NCI-H1436 (cell line): ENCODE results near the gene ANO2.
"Not testable (repeated sequence)": the region's sequence is repeated elsewhere in the genome, so short reads cannot be mapped to it uniquely, and the experiment has no call there.

ENCODE experiments used
- DNase-seq: peaks from one replicate; lab custom pipeline; 2025; lab: John Stamatoyannopoulos, UW

The ANO2 gene

DNA sequence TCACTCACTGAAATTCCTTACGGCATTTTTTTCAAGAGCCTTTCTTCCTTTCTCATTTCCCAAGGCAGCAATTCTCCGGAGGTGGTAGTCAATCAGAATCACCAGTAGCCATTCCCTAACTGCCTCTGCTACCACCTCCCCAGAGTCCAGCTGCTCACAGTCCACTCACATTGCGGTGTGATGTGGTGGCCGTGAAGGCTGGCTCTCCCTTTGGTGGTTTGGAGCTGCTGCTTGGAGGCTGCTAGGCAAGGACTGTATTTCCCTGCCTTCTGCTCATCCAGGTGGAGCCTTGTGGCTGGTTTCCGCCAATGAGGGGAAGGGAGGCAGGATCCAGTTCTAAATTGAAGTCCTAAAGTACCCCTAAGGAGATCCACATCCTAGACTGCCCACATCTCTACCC is 222.0 kb downstream of the ANO2 start:
- no peak for DNase-seq

DNA sequence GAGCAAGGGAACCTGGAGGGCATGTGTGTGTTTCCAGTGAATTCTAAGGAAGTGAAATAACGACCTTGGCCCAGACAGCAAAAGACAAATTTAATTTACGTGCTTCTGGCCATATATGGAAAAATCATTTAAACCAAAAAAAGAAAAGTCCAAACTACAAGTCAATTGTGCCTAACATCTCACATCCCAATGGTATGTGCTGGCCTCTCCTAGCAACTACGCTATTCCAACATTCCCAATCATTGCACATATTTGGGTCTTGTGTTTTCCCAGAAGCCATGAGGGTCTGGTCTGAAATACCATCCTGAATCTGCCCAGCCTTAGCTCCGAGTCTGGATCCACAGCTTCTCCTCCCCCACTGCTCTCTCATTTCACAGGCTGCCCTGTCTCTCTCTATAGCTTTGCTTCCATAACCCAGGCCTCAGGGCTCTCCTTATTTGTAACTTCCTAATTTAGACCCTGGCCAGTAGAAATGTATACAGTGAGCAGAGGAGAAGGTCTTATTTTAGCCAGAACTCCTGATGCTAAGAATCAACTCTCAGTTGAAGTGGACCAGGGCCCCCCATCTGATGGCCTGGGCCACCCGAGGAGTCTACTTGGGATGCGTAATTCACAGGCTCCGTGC is 224.6 kb downstream of the ANO2 start:
- no peak for DNase-seq

DNA sequence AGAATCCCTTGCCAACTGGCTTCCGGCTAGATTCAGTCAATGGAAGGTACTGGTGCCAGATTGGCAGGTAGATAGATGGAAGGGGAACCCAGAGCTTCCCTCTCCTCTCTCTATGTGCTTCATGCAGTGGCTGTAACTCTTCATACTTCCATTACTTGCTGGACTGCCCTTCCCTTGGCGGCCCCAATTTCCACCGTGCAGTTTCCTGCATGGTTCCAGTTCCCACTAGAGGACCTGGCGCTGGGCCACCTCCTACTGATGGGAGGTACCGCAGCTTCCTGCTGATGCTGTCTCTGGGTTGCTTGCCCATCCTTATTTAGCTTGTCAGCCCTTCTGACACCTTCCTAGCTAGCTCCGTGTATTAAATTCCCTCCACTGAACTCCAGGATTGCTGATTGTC is 226.4 kb downstream of the ANO2 start:
- no peak for DNase-seq

DNA sequence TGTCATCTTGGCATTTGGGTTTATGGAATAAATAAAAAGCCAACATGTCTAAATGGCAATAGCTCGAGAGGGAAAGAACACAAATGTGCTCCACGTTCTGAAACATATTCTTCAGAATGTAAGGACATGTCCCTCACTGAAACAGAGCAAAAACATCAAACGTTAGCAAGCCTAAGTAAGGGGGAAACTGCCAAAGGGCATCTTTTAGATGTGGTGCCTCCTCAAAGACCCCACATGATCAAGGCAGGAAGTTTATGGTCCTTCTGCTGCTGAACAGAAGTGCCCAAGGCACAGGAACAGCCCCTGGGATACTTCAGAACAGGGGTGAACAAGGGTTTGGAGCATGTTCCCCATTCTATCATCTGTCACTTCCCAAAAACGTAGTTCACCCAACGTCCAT is 227.0 kb downstream of the ANO2 start:
- DNase-seq, result no peak

DNA sequence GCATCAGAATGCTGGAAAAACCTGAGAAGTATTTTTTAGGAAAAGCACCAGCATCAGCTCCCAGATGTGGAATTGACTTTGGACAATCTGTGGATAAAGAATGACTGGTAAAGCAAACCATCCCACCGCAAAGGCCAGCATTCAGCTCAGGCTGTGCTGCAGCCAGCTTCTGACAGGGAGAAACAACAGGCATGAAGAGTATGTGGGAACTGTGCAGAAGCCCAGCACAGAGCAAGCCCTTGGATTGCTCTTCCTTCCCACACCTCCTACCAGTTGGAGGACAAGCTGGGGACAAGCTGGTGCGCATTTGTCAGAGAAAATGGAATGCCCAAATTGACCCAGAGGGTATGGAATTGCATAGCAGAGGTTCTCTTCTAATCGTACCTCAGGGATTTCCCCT is 228.1 kb downstream of the ANO2 start:
- no peak for DNase-seq

DNA sequence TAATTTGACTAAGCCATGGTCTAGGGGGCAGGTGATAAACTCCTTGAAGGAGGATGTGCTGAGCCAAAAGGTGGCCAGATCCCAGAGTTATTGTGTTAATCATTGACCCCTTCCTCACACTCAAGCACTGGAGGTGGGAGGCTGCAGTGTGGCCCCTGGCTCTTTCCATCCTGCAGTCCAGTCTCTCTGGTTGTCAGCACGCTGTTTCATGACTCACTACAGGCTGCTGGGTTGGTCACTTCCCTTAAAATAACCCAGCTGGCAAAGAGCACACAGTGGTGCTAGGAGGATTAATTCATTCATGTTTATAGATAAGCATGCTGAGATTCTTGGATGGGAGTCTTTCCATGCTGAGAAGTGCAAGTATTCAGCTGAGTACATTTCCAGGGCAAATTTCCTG is 228.9 kb downstream of the ANO2 start:
- no peak for DNase-seq

DNA sequence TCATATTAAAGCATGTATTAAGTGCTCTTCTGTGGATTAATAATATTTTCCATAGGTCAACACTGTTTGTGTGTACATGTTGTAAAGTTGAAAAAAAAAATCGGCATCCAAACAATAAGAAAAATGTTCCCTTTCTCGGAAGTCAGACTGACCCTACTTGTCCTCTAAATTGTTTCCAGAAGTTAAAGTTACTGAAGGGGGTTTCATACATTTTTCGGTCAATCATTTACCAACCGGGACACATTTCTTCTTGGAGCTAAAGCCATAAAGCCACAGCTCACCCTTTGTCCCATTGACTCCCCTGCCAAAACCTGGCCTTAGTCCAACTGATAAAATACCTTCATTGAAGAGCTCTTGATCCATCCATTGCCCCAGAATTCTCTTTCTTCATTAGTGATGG is 230.0 kb downstream of the ANO2 start:
- DNase-seq, result no peak

DNA sequence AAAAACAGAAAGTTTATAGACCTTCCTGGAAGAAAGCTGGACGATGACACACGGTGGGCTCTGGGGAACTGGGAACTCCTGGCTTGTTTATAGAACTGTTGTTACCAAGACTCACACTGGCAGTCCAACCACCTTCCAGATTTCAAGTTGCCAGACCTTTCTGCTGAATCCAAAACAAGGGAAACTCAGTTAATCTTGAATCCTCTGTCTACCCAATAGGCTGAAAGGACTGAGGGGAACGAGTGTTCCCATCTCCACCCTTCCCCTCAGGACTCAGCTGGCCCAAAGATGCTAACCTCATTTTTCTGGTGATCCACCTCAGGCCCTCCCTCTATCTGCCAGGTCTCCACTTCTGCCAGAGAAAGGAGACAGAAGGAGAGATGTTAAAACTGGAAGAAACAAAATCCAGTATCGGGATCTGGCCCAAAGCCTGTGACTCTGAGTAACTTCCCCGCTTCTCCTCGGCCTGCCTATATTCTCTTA is 231.4 kb downstream of the ANO2 start:
- DNase-seq, result no peak

DNA sequence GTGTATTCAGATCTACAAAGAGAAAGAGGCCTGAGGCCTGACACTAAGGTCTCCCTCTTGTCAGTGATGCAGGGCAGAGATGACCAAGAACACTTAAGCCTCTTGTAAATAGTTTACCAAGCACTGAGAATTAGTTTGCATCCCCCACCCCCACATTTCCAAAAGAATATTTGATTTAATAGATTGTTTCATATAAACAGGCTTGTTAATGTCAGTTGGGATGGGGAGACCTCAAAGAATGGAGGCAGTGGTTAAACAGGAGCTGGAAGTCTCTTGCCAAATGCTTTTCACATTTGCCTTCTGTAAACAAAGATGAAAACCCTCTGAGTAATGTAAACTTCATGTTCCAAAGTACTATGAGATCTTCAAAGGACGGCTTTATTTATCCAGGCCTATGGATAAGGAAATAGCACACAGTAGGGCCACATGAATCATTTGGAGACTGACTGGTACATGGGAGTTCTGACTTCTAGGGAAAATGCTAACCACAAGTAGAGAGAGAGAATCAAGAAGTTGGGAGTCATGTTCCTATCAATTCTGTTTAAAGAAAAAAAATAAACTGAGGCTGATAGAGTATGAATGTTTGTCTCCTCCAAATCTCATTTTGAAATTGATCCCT is 234.7 kb downstream of the ANO2 start:
- no peak for DNase-seq

DNA sequence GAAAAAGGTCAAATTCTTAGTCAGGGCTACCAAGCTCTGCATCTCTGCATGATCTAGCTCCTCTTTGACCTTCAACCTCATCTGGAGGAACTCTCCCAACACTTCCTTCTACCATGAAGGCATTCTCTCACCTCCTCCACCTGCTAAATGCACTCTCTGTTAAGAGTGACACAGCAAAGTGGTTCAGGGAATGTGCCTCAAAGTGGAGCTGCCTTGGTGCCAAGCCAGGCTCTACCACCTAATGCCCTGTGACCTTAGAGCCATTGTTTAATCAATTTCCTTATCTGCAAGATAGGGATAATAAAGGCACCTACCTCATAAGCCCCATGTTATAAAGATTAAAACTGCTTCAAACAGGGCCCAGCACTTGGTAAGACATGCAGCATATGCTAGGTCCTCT is 236.7 kb downstream of the ANO2 start:
- no peak for DNase-seq

DNA sequence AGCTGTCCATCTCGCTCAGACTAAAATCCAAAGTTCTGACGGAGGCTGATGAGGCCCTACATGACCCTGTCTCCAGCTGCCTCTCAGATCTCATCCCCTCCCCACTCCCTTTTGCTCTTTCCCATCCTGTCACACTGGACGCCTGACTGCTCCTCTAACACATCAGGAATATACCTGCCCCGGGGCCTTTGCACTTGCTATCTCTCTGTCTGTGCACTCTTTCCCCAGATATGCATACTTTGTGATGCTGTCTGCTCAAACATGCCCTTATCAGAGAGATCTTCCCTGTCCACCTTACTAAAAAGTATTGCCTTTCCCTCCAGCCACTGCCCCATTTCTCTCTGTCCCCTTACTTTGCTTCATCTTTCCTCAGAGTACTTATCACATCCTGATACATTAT is 238.8 kb downstream of the ANO2 start:
- DNase-seq, result no peak

DNA sequence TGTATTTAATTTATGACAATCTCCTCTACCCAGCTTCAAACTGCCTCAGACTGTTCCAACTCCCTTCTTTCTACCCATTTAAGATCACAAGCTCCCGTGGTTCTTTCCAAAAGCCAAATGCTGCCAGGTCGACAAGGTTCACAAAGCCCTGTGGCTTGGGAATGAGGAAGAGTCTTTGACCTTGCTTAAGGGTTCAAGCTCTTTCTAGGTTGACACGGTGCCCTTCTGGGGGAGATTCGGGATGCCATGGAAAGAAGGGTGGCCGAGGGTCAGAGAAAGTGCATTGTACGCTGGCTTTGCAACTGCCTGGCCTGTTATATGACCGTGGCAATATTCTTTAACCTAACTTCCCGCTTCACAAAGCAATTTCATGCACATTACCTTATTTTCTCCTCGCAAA is 239.3 kb downstream of the ANO2 start:
- DNase-seq, result no peak

DNA sequence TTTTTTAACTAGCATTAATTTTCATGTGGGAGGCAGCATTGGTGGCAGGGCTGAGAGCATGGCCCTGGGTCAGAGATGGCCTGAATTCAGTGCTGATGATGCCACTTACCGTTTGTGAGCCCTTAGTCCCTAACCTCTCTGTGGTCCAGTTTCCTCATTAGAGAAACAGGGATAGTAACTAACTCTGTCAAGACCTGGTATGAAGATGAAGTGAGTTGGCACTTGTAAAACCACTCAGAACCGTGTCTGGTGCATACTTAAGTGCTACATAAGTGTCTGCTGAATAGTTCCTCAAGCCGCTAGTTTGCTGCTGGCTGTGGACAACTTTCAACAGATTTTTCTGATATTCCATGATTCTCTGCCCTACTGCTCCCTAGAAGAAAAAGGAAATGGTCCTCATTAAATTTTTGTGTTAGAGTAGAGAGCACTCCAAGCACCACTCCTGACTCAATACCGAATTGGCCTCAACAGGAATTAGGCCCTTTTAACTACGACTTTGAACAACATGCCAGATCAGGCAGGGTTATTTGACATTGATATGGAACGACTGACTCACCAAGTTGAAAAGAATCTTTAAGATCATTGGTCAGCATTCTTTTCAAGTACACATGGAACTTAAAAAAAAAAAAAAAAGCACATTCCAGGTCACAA is 250.2 kb downstream of the ANO2 start:
- DNase-seq, result no peak

DNA sequence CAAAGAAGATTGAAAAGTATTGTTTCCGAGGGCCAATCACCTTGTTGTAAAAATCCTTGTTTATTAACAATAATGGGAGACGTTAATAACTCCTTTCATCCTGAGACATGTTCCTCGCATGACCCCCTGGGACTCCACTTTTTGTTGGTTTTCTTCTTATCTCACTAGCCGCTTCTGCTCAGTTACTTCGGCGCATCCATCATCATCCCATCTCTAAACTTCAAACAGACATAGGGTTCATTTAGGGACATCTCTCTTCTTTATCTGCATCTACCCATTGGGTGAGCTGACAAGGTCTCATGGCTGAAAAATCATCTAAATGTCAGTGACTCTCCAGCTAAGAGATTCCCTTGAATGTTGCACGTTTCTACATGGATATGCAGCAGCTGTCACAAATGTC is 252.2 kb downstream of the ANO2 start:
- no peak for DNase-seq

DNA sequence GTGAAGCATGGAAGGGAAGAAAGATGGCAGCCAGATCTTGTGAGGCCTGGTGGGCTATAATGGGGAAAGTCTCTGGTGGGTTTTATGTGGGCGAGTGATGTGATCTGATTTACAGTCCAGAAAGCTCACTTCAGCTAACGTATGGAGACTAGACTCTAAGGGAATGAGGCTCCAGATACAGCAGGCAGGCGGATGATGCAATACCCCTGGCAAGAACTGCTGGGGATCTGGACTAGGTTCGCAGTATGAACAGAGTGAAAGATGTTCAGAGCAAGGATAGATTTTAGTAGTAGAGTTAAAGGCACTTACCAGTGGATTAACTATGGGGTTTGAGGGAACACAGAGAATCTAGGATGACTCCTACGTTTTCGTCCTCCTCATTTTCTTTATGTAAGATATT is 253.1 kb downstream of the ANO2 start:
- DNase-seq, result no peak

DNA sequence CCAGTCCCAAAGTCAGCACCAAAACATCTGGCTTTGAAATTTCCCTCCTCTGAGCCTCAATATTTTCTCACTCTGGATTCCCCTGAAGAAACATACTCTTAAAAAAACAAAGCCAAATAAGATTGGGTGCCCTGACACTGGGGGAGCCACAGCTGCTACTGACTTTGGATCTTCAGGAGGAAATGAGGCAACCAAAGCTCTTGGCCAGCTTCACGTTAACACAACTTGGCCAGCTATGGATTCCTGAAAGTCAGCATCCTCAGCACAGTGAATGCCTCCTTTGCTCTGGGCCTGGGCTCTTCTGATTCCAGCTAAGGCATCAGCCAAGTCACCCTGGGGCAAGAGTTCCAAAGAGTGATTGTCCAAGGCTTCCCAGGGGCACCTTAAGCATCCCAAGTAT is 254.8 kb downstream of the ANO2 start:
- DNase-seq, result no peak

DNA sequence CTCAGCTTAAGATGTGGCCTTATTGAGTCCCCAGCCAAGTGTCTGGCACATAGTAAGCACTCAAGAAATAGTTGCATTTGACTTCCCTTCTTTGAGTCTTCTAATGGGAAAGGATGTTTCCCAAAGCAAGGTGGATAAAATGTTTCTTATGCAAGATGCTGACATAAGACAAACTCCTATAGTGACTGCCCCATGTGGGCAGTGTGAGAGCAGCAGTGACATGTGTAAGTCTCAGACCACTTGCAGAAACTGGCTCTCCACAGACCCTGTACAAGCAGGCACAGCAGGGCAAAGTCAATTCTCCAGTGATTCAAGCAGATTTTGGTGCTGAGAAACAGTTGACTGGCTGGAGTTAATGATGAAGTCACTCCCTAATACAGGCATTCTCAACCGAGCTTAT is 255.3 kb downstream of the ANO2 start:
- DNase-seq, result no peak

DNA sequence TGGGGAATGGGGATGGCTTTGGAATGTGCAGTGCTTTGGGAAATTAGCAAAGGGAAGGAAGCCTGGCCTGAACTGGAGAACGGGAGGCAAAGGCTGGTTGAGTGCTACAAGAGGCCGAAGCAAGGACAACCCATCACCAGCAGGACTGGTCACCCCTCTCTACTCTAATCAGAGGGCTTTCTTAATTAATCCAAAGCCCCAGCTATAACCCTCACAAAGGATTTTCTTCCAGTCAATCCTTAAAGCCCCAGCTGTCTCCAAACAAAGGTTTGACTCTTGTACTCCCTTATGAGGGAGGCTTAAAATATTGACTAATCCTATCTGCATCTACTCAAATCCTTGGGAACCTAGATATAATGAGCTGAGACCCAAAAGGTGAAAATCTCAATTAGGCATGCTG is 256.8 kb downstream of the ANO2 start:
- no peak for DNase-seq

DNA sequence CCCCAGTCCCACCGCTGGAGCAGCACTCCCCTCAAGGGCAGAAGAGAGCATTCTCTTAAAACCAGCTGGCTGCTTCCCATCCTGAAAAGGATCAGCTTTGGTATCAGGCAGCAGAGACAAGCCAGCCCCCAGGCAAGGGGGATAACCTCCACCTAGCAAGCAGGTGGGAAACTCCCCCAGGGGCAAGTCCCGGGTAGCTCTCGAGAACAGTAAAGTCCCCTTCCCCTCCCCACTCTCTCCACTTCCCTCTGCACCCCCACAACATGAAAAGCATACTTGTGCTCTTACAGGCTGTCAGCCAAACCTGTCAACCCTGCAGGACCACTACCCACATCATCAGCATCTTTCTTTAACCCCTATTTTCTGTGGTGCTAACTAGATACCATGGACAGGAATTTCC is 259.1 kb downstream of the ANO2 start:
- DNase-seq, result no peak

DNA sequence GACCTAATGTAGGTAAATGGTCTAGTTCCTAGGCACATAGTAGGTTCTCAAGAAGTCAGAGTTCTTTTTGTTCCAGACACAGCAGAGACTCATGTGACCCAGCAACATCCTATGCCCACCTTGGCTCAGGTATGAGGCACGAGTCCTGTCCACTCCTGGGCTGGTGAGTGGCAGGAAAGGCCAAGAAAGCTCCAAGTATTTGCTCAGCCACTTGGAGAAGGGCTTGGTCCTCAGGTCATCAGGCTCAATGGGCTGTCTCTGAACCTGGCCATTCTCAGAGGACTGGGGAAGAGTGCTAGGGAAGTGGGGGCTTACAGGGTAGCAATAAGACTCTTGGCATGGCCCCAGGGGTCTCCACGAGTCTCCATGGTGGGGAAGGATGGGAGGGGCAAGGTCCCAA is 260.1 kb downstream of the ANO2 start:
- no peak for DNase-seq

DNA sequence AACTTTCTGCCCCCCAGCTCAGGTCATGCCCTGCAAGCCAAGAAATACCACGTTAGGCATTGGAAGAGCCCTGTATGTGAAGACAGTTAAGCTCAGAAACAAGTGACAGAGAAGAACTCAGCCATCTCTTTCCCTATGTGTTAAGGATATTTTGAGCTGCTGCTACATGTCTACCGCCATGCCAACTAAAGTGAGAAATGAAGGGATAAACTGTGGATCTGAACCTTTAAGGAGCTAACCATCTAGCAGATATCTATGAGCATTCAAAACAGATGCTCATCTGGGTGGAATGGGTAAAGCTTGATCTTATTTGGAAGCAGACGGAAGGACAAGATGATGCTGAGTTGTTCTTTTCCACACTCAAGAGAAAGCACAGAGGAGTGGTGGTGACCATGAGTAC is 262.5 kb downstream of the ANO2 start:
- no peak for DNase-seq

DNA sequence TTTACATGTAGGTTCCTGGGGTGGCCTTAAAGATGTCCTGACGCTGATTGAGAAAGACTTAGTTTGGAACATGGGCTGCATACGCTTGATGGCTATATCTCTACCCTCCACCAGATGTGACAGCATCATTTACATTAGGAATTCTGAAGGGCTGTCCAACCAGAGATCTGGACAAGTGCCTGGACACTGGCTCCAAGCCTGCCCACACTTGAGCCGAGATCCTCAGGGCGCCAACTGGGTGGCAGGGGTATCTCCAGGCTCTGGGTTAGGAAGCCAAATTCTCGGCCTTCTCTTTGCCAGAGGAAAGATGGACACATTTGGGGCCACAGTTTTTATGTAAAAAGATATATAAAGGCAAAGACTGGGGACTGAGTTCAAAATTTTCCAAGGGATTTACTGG is 266.9 kb downstream of the ANO2 start:
- no peak for DNase-seq

DNA sequence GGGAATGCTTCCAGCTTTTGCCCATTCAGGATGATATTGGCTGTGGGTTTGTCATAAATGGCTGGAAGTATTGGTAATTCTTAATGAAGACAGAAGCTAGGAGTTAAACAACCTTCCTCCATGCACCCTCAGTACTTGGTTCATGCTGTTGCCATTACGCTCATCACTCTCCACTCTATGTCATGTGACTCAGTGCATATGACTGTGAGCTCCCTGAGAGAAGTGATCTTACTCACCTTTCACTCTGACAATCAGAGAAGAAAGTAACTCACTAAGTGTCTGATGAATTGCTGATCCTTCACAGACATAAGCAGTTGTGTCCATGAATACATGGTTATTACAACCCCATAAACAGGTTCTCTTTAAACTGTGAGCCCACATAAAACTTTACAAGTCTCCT is 275.4 kb downstream of the ANO2 start:
- DNase-seq, result not testable (repeated sequence)

DNA sequence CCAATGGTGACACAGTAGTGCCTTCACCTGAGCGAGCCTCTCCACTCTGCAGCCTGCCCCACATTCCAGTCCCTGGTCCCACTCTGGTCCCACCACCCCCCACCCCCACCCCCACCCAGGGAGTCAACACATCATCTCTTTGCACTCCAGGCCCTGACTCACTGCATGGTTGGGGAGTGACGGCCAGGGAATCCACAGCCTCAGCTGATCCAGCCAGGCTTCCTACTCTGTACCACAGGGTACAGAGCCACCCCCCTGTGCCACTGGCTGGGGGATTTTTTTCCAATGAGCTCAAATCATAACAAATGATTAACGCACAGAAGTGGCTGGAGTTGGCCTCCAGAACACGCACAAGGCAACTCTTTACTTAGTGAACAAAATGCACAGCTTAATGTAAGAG is 279.4 kb downstream of the ANO2 start:
- no peak for DNase-seq
